H9 (cell line): ENCODE measurements around the gene ANP32A. TPM values are rescaled to one million over a fixed set of nuclear protein-coding genes. Genes with fewer than 3 reads are reported as not detected.

ENCODE experiments used
- DNase-seq: peaks from one replicate; pipeline ENCODE4 v3.0.0-alpha.2; 2017
- H2AFZ ChIP-seq: one replicate; pipeline ENCODE4 v1.6.1; 2013; ENCODE audit warnings: mild to moderate bottlenecking, low read length, control low read depth, moderate library complexity
- H2AK5ac ChIP-seq: 2 replicates; pipeline ENCODE4 v1.6.1; 2013; ENCODE audit warnings: low read length, control low read depth, mixed read lengths; ENCODE audit not compliant: insufficient read length
- H2BK120ac ChIP-seq: one replicate; pipeline ENCODE4 v1.6.1; 2013; ENCODE audit warnings: low read depth, mild to moderate bottlenecking, low read length, control low read depth, inconsistent platforms; ENCODE audit not compliant: poor library complexity, severe bottlenecking
- H2BK12ac ChIP-seq: 2 replicates; pipeline ENCODE4 v1.6.1; 2013; ENCODE audit warnings: low read length, control low read depth, mixed read lengths, low read depth; ENCODE audit not compliant: insufficient read length
- H2BK15ac ChIP-seq: 2 replicates; pipeline ENCODE4 v1.6.1; 2013; ENCODE audit warnings: low read depth, low read length, control low read depth
- H2BK20ac ChIP-seq: one replicate; pipeline ENCODE4 v1.6.1; 2013; ENCODE audit warnings: low read depth, mild to moderate bottlenecking, low read length, control low read depth, inconsistent platforms; ENCODE audit not compliant: poor library complexity, severe bottlenecking
- H2BK5ac ChIP-seq: 2 replicates; pipeline ENCODE4 v1.6.1; 2013; ENCODE audit warnings: low read length, control low read depth, mixed read lengths; ENCODE audit not compliant: insufficient read length
- H3K14ac ChIP-seq: 2 replicates; pipeline ENCODE4 v1.6.1; 2013; ENCODE audit warnings: low read length, control low read depth; ENCODE audit not compliant: insufficient read depth
- H3K18ac ChIP-seq: 2 replicates; pipeline ENCODE4 v1.6.1; 2013; ENCODE audit warnings: low read depth, mild to moderate bottlenecking, mixed read lengths, low read length, control low read depth; ENCODE audit not compliant: insufficient read length
- H3K23ac ChIP-seq: 2 replicates; pipeline ENCODE4 v1.6.1; 2013; ENCODE audit warnings: low read length, control low read depth, mixed read lengths, low read depth; ENCODE audit not compliant: insufficient read length
- H3K23me2 ChIP-seq: 2 replicates; pipeline ENCODE4 v1.6.1; 2013; ENCODE audit warnings: low read depth, mild to moderate bottlenecking, mixed read lengths, low read length, control low read depth; ENCODE audit not compliant: insufficient read length, poor library complexity, severe bottlenecking
- H3K27ac ChIP-seq: 2 replicates; pipeline ENCODE4 v1.5.1; 2013; ENCODE audit warnings: low read length, control low read depth, mixed read lengths, low read depth; ENCODE audit not compliant: insufficient read length
- H3K27me3 ChIP-seq: 2 replicates; pipeline ENCODE4 v1.6.1; 2013; ENCODE audit warnings: low read length, control low read depth, inconsistent platforms; ENCODE audit not compliant: insufficient read depth
- H3K4ac ChIP-seq: 2 replicates; pipeline ENCODE4 v1.6.1; 2013; ENCODE audit warnings: low read depth, mild to moderate bottlenecking, control low read depth, inconsistent platforms, low read length, moderate library complexity
- H3K4me1 ChIP-seq: 2 replicates; pipeline ENCODE4 v1.6.1; 2013; ENCODE audit warnings: low read length, control low read depth, inconsistent platforms; ENCODE audit not compliant: insufficient read depth
- H3K4me2 ChIP-seq: 2 replicates; pipeline ENCODE4 v1.6.1; 2013; ENCODE audit warnings: low read length, control low read depth, mixed read lengths; ENCODE audit not compliant: insufficient read length, insufficient read depth
- H3K56ac ChIP-seq: 2 replicates; pipeline ENCODE4 v1.6.1; 2013; ENCODE audit warnings: low read depth, mild to moderate bottlenecking, mixed read lengths, low read length, control low read depth; ENCODE audit not compliant: insufficient read length
- H3K79me1 ChIP-seq: 2 replicates; pipeline ENCODE4 v1.6.1; 2013; ENCODE audit warnings: low read depth, mild to moderate bottlenecking, moderate library complexity, low read length, control low read depth, inconsistent platforms; ENCODE audit not compliant: insufficient read depth, poor library complexity, severe bottlenecking
- H3K79me2 ChIP-seq: 2 replicates; pipeline ENCODE4 v1.6.1; 2013; ENCODE audit warnings: low read length, control low read depth, inconsistent platforms; ENCODE audit not compliant: insufficient read depth
- H3K9ac ChIP-seq: 2 replicates; pipeline ENCODE4 v1.6.1; 2013; ENCODE audit warnings: low read length, control low read depth, mixed read lengths; ENCODE audit not compliant: insufficient read length; ENCODE audit errors: extremely low read depth
- H3K9me3 ChIP-seq: one replicate; pipeline ENCODE4 v1.6.1; 2013; ENCODE audit warnings: low read depth, low read length, inconsistent platforms; ENCODE audit not compliant: control insufficient read depth
- H3T11ph ChIP-seq: one replicate; pipeline ENCODE4 v1.6.1; 2013; ENCODE audit warnings: mild to moderate bottlenecking, low read length, control low read depth, inconsistent platforms
- H4K20me1 ChIP-seq: one replicate; pipeline ENCODE4 v1.6.1; 2013; ENCODE audit not compliant: control insufficient read depth, insufficient read length, insufficient read depth
- H4K5ac ChIP-seq: 2 replicates; pipeline ENCODE4 v1.6.1; 2013; ENCODE audit warnings: low read depth, mild to moderate bottlenecking, mixed read lengths, low read length, control low read depth; ENCODE audit not compliant: insufficient read length
- H4K8ac ChIP-seq: replicated peaks from 2 replicates; pipeline ENCODE4 v1.6.1; 2013; ENCODE audit warnings: low read length, control low read depth, mixed read lengths, low read depth; ENCODE audit not compliant: insufficient read length
- H4K91ac ChIP-seq: 2 replicates; pipeline ENCODE4 v1.6.1; 2013; ENCODE audit warnings: low read depth, mild to moderate bottlenecking, moderate library complexity, mixed read lengths, low read length, control low read depth; ENCODE audit not compliant: insufficient read length
- H3K27ac Mint-ChIP-seq, 3 experiments: 2 replicates in 2 of 3; 3 replicates in 1 of 3; pipeline ENCODE4 v1.8.0; 2020 to 2021; ENCODE audit warnings: mixed read lengths in 3 of 3, mild to moderate bottlenecking in 1 of 3, moderate library complexity in 1 of 3
- H3K27me3 Mint-ChIP-seq: 2 replicates; pipeline ENCODE4 v1.8.0; 2021; ENCODE audit warnings: low read depth, mild to moderate bottlenecking, moderate library complexity, mixed read lengths
- H3K36me3 Mint-ChIP-seq, 3 experiments: 2 replicates in 2 of 3; 3 replicates in 1 of 3; pipeline ENCODE4 v1.8.0; 2020 to 2021; ENCODE audit warnings: low read depth in 3 of 3, mixed read lengths in 3 of 3; ENCODE audit not compliant: insufficient read depth in 1 of 3
- H3K4me1 Mint-ChIP-seq, 2 experiments: 2 replicates each; pipeline ENCODE4 v1.8.0; 2020; ENCODE audit warnings: mixed read lengths in 2 of 2
- H3K4me3 Mint-ChIP-seq, 2 experiments: 2 replicates in 1 of 2; 3 replicates in 1 of 2; pipeline ENCODE4 v1.8.0; 2020 to 2021; ENCODE audit warnings: mild to moderate bottlenecking in 2 of 2, mixed read lengths in 2 of 2, moderate library complexity in 1 of 2
- H3K9me3 Mint-ChIP-seq, 2 experiments: 2 replicates in 1 of 2; 3 replicates in 1 of 2; pipeline ENCODE4 v1.8.0; 2020; ENCODE audit warnings: mild to moderate bottlenecking in 2 of 2, mixed read lengths in 2 of 2, moderate library complexity in 1 of 2
- WGBS: extraction: QIAGEN DNeasy Blood & Tissue Kit; methylation state at CpG from one replicate; pipeline ENCODE4 v1.1.7; 2013; ENCODE audit warnings: missing lambda C conversion rate, low lambda C conversion rate, mixed read lengths; ENCODE audit not compliant: insufficient read length; ENCODE audit errors: extremely low coverage; 5-methylcytosine and 5-hydroxymethylcytosine counted together
- total RNA-seq: library from RNA; stranded (reverse); gene quantifications from 2 replicates; pipeline ENCODE4 v1.2.1, GENCODE V29; 2021
- TF ChIP-seq, protein P1 (sequence below): fragments of 200-600 bp; sonication (generic); conservative IDR thresholded peaks from 3 replicates; pipeline ENCODE4 v1.8.0; 2021; ENCODE audit warnings: antibody characterized with exemption, mild to moderate bottlenecking

The ANP32A gene
- total RNA-seq, 1 experiment from 2014 or later = 318 TPM

- no peak overlapping the region for H4K8ac ChIP-seq
- H4K91ac ChIP-seq = no peak overlapping the region
- Mint-ChIP-seq H3K27ac (no peak overlapping the region; a peak in 1 of 7 replicates), H3K27me3 (0 out of 2 replicates have a peak, but pooled peaks cover 2% of the 10 kb centered on the region), H3K4me1 (peaks cover 52% of the 10 kb centered on the region in 2 experiments), H3K9me3 (no peaks in the 10 kb centered on the region), H3K36me3 (peaks cover 10 to 38% (median 12%) of the 10 kb centered on the region in 3 experiments; a peak in 6 of 7 replicates), H3K4me3 (peak overlapping the region; percentile 33 to 99; a peak in 4 of 5 replicates)
- no peak for DNase-seq
- H3K27ac ChIP-seq = no peak overlapping the region
- no peak overlapping the region for H3K23ac ChIP-seq
- H4K5ac ChIP-seq = no peak overlapping the region
- H3K27me3 ChIP-seq = no peaks in the 10 kb centered on the region; the same call in 1 of the 2 replicates
- WGBS = no CpG with 5 or more reads among the region's 4 CpGs
- H3K79me2 ChIP-seq = peaks cover 56% of the 10 kb centered on the region
- H3K79me1 ChIP-seq = peaks cover 21% of the 10 kb centered on the region
- H3T11ph ChIP-seq = no peak overlapping the region
- H3K4me1 ChIP-seq = peaks cover 6% of the 10 kb centered on the region; the same call in 1 of the 2 replicates
- no peak overlapping the region for H3K18ac ChIP-seq
- H2BK5ac ChIP-seq = no peak overlapping the region
- H3K23me2 ChIP-seq = peaks cover 14% of the 10 kb centered on the region
- no peak overlapping the region for H3K9ac ChIP-seq
- H2BK15ac ChIP-seq = no peak overlapping the region
- TF ChIP-seq, protein P1, sequence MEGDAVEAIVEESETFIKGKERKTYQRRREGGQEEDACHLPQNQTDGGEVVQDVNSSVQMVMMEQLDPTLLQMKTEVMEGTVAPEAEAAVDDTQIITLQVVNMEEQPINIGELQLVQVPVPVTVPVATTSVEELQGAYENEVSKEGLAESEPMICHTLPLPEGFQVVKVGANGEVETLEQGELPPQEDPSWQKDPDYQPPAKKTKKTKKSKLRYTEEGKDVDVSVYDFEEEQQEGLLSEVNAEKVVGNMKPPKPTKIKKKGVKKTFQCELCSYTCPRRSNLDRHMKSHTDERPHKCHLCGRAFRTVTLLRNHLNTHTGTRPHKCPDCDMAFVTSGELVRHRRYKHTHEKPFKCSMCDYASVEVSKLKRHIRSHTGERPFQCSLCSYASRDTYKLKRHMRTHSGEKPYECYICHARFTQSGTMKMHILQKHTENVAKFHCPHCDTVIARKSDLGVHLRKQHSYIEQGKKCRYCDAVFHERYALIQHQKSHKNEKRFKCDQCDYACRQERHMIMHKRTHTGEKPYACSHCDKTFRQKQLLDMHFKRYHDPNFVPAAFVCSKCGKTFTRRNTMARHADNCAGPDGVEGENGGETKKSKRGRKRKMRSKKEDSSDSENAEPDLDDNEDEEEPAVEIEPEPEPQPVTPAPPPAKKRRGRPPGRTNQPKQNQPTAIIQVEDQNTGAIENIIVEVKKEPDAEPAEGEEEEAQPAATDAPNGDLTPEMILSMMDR = no peak
- H2BK20ac ChIP-seq = no peak overlapping the region
- H3K56ac ChIP-seq = no peak overlapping the region
- no peak overlapping the region for H2AK5ac ChIP-seq
- H2AFZ ChIP-seq = no peak overlapping the region
- no peak overlapping the region for H3K4ac ChIP-seq
- no peak overlapping the region for H2BK120ac ChIP-seq
- H3K14ac ChIP-seq = no peak overlapping the region
- no peak overlapping the region for H2BK12ac ChIP-seq
- H3K9me3 ChIP-seq = no peaks in the 10 kb centered on the region
- H4K20me1 ChIP-seq = peaks cover 7% of the 10 kb centered on the region
- H3K4me2 ChIP-seq = no peak overlapping the region
These were observed 5.1 kb downstream of the ANP32A start for GRCh38 chr15:68815598-68815997.
